Epithelial cell of esophagus (primary cell): ENCODE measurements around the gene ASTN2.

Source experiments
- DNase-seq: peaks from one replicate; pipeline ENCODE4 v3.0.0; 2010; ENCODE audit warnings: low read depth
- H3K4me3 ChIP-seq: 2 replicates; pipeline ENCODE4 v1.5.1; 2011; ENCODE audit warnings: mild to moderate bottlenecking, low read length, control low read depth
- TF ChIP-seq, protein P1 (sequence below): IDR thresholded peaks from 2 replicates; pipeline ENCODE4 v1.5.1; 2011; ENCODE audit warnings: low read depth, mild to moderate bottlenecking, low read length, control low read depth, inconsistent platforms; ENCODE audit not compliant: insufficient read depth; ENCODE audit errors: missing control alignments

Gene ASTN2

DNA sequence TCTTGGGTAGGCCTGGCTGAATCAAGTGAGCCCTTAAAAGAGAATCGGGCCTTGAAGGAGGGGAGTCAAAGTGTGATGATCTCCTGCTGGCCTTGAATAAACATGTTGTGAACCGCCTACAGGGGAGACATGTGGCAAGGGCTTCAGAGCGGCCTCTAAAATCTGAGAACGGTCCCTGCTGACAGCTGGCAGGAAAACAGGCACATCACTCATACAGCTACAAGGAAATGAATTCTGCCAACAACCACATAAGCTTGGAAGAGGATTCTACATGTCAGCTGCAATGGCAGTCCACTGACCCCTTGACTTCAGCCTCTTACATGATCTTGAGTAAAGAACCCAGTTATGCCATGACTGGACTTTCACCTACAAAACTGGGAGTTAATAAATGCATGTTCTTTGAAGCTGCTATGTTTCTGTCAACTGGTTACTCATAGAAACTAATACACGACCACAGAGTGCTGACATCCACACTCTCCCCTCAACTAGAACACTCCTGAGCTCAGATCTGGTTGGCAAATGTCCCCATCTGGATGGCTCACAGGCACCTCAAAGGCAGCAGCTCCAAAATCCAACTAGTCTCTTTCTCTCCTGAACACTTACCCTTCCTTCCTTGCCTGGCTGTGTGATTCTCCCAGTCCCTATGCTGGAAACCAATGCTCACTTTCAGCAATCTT, 333.1 kb downstream of the ASTN2 start:
- no peak overlapping the region for H3K4me3 ChIP-seq
- TF ChIP-seq, protein P1, sequence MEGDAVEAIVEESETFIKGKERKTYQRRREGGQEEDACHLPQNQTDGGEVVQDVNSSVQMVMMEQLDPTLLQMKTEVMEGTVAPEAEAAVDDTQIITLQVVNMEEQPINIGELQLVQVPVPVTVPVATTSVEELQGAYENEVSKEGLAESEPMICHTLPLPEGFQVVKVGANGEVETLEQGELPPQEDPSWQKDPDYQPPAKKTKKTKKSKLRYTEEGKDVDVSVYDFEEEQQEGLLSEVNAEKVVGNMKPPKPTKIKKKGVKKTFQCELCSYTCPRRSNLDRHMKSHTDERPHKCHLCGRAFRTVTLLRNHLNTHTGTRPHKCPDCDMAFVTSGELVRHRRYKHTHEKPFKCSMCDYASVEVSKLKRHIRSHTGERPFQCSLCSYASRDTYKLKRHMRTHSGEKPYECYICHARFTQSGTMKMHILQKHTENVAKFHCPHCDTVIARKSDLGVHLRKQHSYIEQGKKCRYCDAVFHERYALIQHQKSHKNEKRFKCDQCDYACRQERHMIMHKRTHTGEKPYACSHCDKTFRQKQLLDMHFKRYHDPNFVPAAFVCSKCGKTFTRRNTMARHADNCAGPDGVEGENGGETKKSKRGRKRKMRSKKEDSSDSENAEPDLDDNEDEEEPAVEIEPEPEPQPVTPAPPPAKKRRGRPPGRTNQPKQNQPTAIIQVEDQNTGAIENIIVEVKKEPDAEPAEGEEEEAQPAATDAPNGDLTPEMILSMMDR, result no peak
- no peak for DNase-seq

DNA sequence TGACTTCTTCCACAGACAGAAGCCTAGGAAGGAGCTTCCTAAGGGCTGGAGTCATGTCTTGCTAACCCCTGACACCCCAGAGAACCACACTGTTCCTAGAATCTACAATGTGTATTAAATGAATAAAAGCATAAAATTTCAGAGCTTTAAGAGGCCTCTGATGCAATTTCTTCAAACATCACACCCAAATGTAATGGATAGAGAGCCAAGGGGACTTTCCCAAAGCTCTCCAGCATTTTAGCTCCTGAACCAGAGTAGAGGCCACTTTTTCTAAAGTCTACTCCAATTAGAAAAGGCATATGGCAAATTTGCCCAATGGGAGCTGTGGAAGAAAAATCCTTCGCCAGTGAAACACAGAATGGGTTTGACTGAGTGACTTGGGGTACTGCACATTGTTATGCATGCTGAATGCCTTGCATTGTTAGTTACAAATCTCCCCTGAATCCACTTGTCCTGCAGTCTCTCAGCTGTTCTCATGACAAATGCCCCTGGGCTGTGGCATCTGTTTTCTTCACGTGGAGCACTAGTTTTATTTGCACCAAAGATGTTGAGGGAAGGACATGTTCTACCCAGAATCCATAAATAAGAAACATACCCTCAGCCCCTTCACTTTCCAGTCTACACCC, 334.0 kb downstream of the ASTN2 start:
- DNase-seq, result no peak
- H3K4me3 ChIP-seq, result no peak overlapping the region
- TF ChIP-seq, protein P1, result no peak

DNA sequence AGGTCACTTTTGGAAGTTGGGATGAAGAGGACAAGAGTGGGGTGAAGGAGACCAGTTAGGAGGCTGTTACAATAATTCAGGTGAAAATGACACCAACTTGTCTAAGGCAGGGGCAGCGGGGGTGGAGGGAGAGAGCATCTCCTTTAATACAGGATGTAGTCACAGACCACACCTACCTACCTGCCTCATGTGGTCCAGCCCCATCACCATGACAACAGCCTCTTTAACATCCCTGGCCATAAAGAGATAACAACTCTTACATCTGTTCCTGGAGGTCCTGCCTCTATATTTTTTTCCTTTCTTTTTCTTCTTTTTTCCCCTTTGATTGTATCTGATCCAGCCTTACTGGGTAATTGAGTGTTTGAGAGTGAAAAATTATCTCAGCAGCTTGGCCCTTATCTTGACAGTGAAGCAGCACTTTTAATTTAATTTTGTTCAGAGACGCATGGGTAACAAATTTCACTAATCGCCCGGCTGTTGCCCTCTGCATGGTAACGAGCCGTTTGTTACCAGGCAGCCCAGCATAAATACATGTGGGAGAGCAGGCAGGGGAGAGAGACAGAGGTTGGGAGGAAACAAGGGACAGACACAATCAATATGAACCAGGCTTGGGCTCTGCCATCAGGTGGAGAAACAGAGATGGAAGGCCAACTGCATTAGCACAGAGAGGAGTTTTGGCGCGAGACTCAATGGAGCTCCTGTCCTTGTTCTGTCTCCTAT, 338.1 kb downstream of the ASTN2 start:
- DNase-seq, result no peak
- TF ChIP-seq, protein P1, result no peak
- H3K4me3 ChIP-seq, result no peak overlapping the region

DNA sequence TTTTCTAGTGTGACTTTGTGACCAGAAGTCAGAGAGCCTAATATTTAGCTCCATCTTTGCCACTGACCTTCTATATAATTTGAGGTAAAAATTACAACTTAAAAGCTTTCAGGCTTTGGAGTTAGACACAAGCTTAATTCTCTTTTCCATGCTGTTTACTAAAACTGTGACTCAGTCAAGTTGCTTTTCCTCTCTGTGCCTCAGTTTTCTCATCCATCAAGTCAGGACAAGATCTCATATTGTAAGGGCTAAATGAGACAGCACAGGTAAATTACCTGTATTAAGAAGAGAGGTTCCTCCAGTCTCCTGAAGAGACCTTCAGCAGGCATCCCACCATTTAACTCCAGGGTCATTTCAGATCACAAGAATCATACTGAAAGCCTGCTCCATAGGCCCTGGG, 339.2 kb downstream of the ASTN2 start:
- TF ChIP-seq, protein P1, result no peak
- DNase-seq, result peak; percentile 42
- no peak overlapping the region for H3K4me3 ChIP-seq

DNA sequence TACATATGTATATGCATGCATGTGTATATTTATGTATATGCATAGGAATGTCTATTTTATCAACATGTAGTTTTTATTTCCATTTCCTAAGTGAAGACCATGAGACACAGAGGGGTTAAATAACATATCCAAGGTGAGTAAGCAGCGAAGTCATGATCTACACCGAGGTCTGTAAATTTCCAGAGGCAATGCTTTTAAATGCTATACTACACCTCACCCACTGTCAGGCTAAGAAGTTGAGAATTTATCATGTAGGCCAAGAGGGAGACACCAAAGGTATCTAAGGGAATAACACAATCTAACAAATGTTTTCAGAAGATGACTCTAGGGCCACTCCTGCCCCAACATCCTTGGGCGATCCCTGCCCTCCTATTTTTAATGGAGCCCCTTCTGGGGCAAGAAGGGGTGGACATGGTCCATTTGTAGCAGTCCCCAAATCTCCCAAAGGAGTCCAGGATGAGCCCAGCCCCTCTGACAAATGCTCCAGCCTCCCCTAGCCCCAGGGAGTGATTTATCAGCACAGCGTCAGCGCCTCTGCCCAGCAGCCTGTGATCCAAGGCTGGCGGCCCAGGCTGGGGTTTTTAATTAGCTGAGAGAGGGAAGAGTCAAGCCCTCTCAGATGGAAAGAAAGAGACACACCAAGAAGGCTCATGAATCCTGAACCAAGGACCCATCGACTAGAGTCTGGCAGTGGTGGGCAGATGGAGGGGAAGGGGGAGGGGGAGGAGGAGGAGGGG, 339.9 kb downstream of the ASTN2 start:
- no peak overlapping the region for H3K4me3 ChIP-seq
- peak; percentile 8 for DNase-seq
- TF ChIP-seq, protein P1, result no peak

DNA sequence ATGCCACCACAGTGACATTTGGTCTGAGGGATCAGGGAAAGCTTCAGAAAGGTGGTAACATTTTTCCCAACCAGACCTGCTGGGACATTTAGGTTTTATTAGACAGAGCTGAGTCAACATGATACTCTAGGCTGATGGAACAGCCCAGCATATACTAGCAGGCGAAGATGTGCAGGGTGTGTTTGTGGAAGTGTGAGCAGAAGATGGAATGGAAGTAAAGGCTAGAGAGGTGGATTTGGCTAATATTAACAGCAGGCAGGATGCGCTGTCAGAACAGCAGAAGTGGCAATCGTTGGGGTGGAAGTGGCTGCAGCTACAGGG, 340.6 kb downstream of the ASTN2 start:
- no peak overlapping the region for H3K4me3 ChIP-seq
- TF ChIP-seq, protein P1, result no peak
- peak; percentile 13 for DNase-seq
